ENCODE measurements around the gene CLPX. TPM values are rescaled to one million over a fixed set of nuclear protein-coding genes. Genes with fewer than 3 reads are reported as not detected.

CLPX gene
- total RNA-seq, 1 experiment from 2014 or later, result 19.3 TPM

- no TSS peak for BruUV-seq (replicated peaks)
- no peaks in the 10 kb centered on the region for H4K20me1 ChIP-seq (ENCODE audit: low read length)
- H3K9ac ChIP-seq (ENCODE audit: low read length), result no peak overlapping the region
- intact Hi-C loops (cut with micrococcal nuclease), result no loop called here
- H3K27me3 ChIP-seq (ENCODE audit: low read length), result no peaks in the 10 kb centered on the region
- ChIA-PET POLR2A (ENCODE audit: unreplicated experiment) (no interaction called here), CTCF (interaction anchor here (0.6 to 0.7 kb wide), 2 partner anchors 62 to 138 kb away, joined by 3 read pairs; no protein-coding TSS in a partner anchor)
- H3K79me2 ChIP-seq (ENCODE audit: low read length), result no peaks in the 10 kb centered on the region
- no peaks in the 10 kb centered on the region for H3F3A ChIP-seq (ENCODE audit: low read length, unreplicated experiment)
- H3K9me2 ChIP-seq (replicated peaks; ENCODE audit: low read length), result no peaks in the 10 kb centered on the region
- H3K27ac ChIP-seq (ENCODE audit: low read length), result no peak overlapping the region
- DNase-seq (peak; percentile 56), ATAC-seq (peak; percentile 38; the same call in 1 of the 2 replicates)
- no peak overlapping the region for H2AFZ ChIP-seq (ENCODE audit: low read length)
- H3K36me3 ChIP-seq (ENCODE audit: low read depth, low read length), result peaks cover 11% of the 10 kb centered on the region; the same call in 1 of the 2 replicates
- no peaks in the 10 kb centered on the region for H3K9me3 ChIP-seq (ENCODE audit: low read length)
- H3K4me2 ChIP-seq (ENCODE audit: low read length), result 0 out of 2 replicates have a peak overlapping the region, but pooled peaks have one; percentile 6
- TF ChIP-seq EZH2phosphoT487 (IDR thresholded peaks at IDR 0.05; ENCODE audit: borderline replicate concordance, low read length) (no peak), EZH2 (IDR thresholded peaks at IDR 0.05; ENCODE audit: low read length, unreplicated experiment) (no peak), CTCF (conservative IDR thresholded peaks at IDR 0.05; ENCODE audit: low read depth, low read length) (no peak)
- no peak overlapping the region for H3K4me3 ChIP-seq (ENCODE audit: low read length)
- peaks cover 7% of the 10 kb centered on the region; the same call in 1 of the 2 replicates for H3K4me1 ChIP-seq (ENCODE audit: insufficient read depth, low read length)
Measured at GRCh38 chr15:65171428-65171827, 13.7 kb downstream of the CLPX start.

- CTCF ChIA-PET, result no interaction called here
- Histone ChIP-seq H2AFZ (ENCODE audit: low read length) (no peak overlapping the region), H3K9me3 (ENCODE audit: low read length) (no peaks in the 10 kb centered on the region), H3K4me2 (ENCODE audit: low read length) (no peak overlapping the region), H3K36me3 (ENCODE audit: low read depth, low read length) (peaks cover 4% of the 10 kb centered on the region; the same call in 1 of the 2 replicates), H3K79me2 (ENCODE audit: low read length) (no peaks in the 10 kb centered on the region), H3F3A (ENCODE audit: low read length, unreplicated experiment) (no peaks in the 10 kb centered on the region), H3K4me1 (ENCODE audit: insufficient read depth, low read length) (no peaks in the 10 kb centered on the region), H3K27me3 (ENCODE audit: low read length) (no peaks in the 10 kb centered on the region), H3K4me3 (ENCODE audit: low read length) (no peak overlapping the region), H3K27ac (ENCODE audit: low read length) (no peak overlapping the region), H4K20me1 (ENCODE audit: low read length) (no peaks in the 10 kb centered on the region), H3K9ac (ENCODE audit: low read length) (no peak overlapping the region), H3K9me2 (replicated peaks; ENCODE audit: low read length) (no peaks in the 10 kb centered on the region)
- TF ChIP-seq EZH2 (IDR thresholded peaks at IDR 0.05; ENCODE audit: low read length, unreplicated experiment), result no peak
- no peak for TF ChIP-seq CTCF (conservative IDR thresholded peaks at IDR 0.05; ENCODE audit: low read depth, low read length)
- TF ChIP-seq EZH2phosphoT487 (IDR thresholded peaks at IDR 0.05; ENCODE audit: borderline replicate concordance, low read length), result no peak
- no peak for DNase-seq
- POLR2A ChIA-PET (ENCODE audit: unreplicated experiment), result no interaction called here
- ATAC-seq, result no peak
- intact Hi-C loops (cut with micrococcal nuclease), result no loop called here
- no TSS peak for BruUV-seq (replicated peaks)
Measured at GRCh38 chr15:65165875-65166274, 19.3 kb downstream of the CLPX start.

GRCh38 chr15:65164139-65164538 lies 21.0 kb downstream of the CLPX start:
- no peaks in the 10 kb centered on the region for H3K9me3 ChIP-seq (ENCODE audit: low read length)
- CTCF ChIA-PET, result no interaction called here
- intact Hi-C loops (cut with micrococcal nuclease), result no loop called here
- ATAC-seq, result peak; percentile 29; the same call in 1 of the 2 replicates
- H3K4me2 ChIP-seq (ENCODE audit: low read length), result no peak overlapping the region
- H3K9ac ChIP-seq (ENCODE audit: low read length), result no peak overlapping the region
- no peak overlapping the region for H2AFZ ChIP-seq (ENCODE audit: low read length)
- no peak for DNase-seq
- no peak overlapping the region for H3K27ac ChIP-seq (ENCODE audit: low read length)
- BruUV-seq (replicated peaks), result no TSS peak
- no peaks in the 10 kb centered on the region for H3F3A ChIP-seq (ENCODE audit: low read length, unreplicated experiment)
- H3K4me3 ChIP-seq (ENCODE audit: low read length), result no peak overlapping the region
- H3K79me2 ChIP-seq (ENCODE audit: low read length), result no peaks in the 10 kb centered on the region
- H3K27me3 ChIP-seq (ENCODE audit: low read length), result no peaks in the 10 kb centered on the region
- POLR2A ChIA-PET (ENCODE audit: unreplicated experiment), result no interaction called here
- peaks cover 4% of the 10 kb centered on the region; the same call in 1 of the 2 replicates for H3K36me3 ChIP-seq (ENCODE audit: low read depth, low read length)
- H3K9me2 ChIP-seq (replicated peaks; ENCODE audit: low read length), result no peaks in the 10 kb centered on the region
- no peaks in the 10 kb centered on the region for H4K20me1 ChIP-seq (ENCODE audit: low read length)
- no peak for TF ChIP-seq EZH2 (IDR thresholded peaks at IDR 0.05; ENCODE audit: low read length, unreplicated experiment)
- no peaks in the 10 kb centered on the region for H3K4me1 ChIP-seq (ENCODE audit: insufficient read depth, low read length)

All from PC-3 (cell line).